Ovary (tissue), 9 donors: ENCODE results near the gene GDA. TPM values are rescaled to one million over a fixed set of nuclear protein-coding genes. Genes with fewer than 3 reads are reported as not detected.

Source experiments
- DNase-seq, 5 donors: peaks; one replicate each; pipeline ENCODE4 v3.0.0-alpha.2; 2019 to 2020
- H3K27ac ChIP-seq, 2 donors: fragments of 200-600 bp; one replicate each; pipeline versions ENCODE4 v1.5.1 to v1.8.0; 2019 to 2022
- H3K27me3 ChIP-seq: fragments of 200-600 bp; one replicate; pipeline ENCODE4 v1.8.0; 2022
- H3K36me3 ChIP-seq: fragments of 200-600 bp; sonication (generic); one replicate; pipeline ENCODE4 v1.5.1; 2019
- H3K4me1 ChIP-seq: one replicate; pipeline ENCODE4 v1.8.1; 2013; ENCODE audit warnings: mild to moderate bottlenecking, moderate library complexity; ENCODE audit not compliant: insufficient read depth
- H3K4me3 ChIP-seq: fragments of 200-600 bp; sonication (generic); one replicate; pipeline ENCODE4 v1.5.1; 2017
- H3K9me3 ChIP-seq, 2 donors: fragments of 200-600 bp in 1 of 2; sonication (generic) in 1 of 2; one replicate each; pipeline versions ENCODE4 v1.5.1 to v1.8.1; 2013 to 2019; ENCODE audit warnings: mild to moderate bottlenecking in 1 of 2, moderate library complexity in 1 of 2
- CTCF ChIP-seq, 3 donors: fragments of 450-650 bp in 2 of 3; fragments of 200-600 bp in 1 of 3; IDR thresholded peaks; one replicate each; pipeline versions ENCODE4 v1.5.1 to v1.8.0; 2016 to 2022; ENCODE audit warnings: antibody characterized with exemption in 3 of 3, mild to moderate bottlenecking in 1 of 3
- EP300 ChIP-seq: sonication (generic); formaldehyde crosslinking; IDR thresholded peaks from one replicate; pipeline ENCODE4 v1.6.1; 2017; ENCODE audit warnings: antibody characterized with exemption
- POLR2A ChIP-seq: fragments of 450-650 bp; IDR thresholded peaks from one replicate; pipeline ENCODE4 v1.6.1; 2017; ENCODE audit warnings: antibody characterized with exemption, mild to moderate bottlenecking, moderate library complexity
- WGBS, 3 donors: extraction: QIAGEN DNeasy Blood & Tissue Kit in 1 of 3; methylation state at CpG; one replicate each; pipeline versions ENCODE4 v1.1.5 to v1.1.7; 2013 to 2017; 5-methylcytosine and 5-hydroxymethylcytosine counted together
- intact Hi-C, 4 donors: fragments of 100-400 bp; cut with DNase I; formaldehyde crosslinking; loops; one replicate each; pipeline versions ENCODE4 v1.11.0 to v1.15.1; 2022 to 2023
- polyA plus RNA-seq, 2 donors: library from polyadenylated mRNA; stranded (reverse); fragments of 200-250 nt in 1 of 2; fragments of 350-450 nt in 1 of 2; fragmentation: Illumina TruSeq in 1 of 2; extraction: RNeasy Lipid Tissue Mini Kit (QIAGEN cat#74804) in 1 of 2; gene quantifications; one replicate each; pipeline ENCODE4 v1.2.3, GENCODE V29; 2013 to 2014
- total RNA-seq, 7 donors: library from RNA; depleted of rRNA in 2 of 7; stranded (reverse); fragments of >200 nt in 2 of 7; fragmentation: NEBNext Ultra II Directional in 3 of 7; extraction: Animal tissue kit (Norgen Biotek cat#: 25700) in 3 of 7; gene quantifications; one replicate each; pipeline versions ENCODE4 v1.1.0 to v1.2.4, GENCODE V29; 2016 to 2023
- donor health status: DM: no; HTN: no; CAD: no; lungs with moderate emphysema.
- donor health status: DM: no; HTN: no; CAD: no.
- donor health status: Bipolar disorder and iron deficiency.
- donor health status: DM: yes; HTN: yes; CAD: no.
- donor health status: DM: no; HTN: no; CAD: no.
- donor health status: DM: yes; HTN: yes; CAD: no.

The GDA gene
- total and polyA plus RNA-seq, 9 donors = 0.02 to 26.7 (median 0.31) TPM; not detected in 2

- DNase-seq = peak in 3 of 5 donors; percentile 21 to 54 (median 49)
- WGBS, 3 donors = 14 to 26% (median 21%) methylated on average over 9 of the region's 9 CpGs
- intact Hi-C loops = loop anchor here in 3 of 4 donors (2.0 to 10.0 kb wide), 3 partner anchors 233 to 553 kb away; no protein-coding TSS in a partner anchor
Observed at GRCh38 chr9:72271613-72272478, 122.6 kb downstream of the GDA start.

GRCh38 chr9:72274441-72274840 lies 125.2 kb downstream of the GDA start:
- no peaks in the 10 kb centered on the region for H3K4me1 ChIP-seq
- DNase-seq = no peak
- intact Hi-C loops = loop anchor here in 2 of 4 donors (5.0 to 10.0 kb wide), 2 partner anchors 237 to 550 kb away; no protein-coding TSS in a partner anchor
- TF ChIP-seq CTCF (IDR thresholded peaks at IDR 0.05) = no peak
- TF ChIP-seq POLR2A = no peak
- no peak for TF ChIP-seq EP300
- no peak overlapping the region for H3K27ac ChIP-seq
- H3K27me3 ChIP-seq = no peaks in the 10 kb centered on the region
- no peaks in the 10 kb centered on the region for H3K9me3 ChIP-seq
- WGBS, 3 donors = 58 to 76% (median 67%) methylated on average over 4 of the region's 4 CpGs
- no peaks in the 10 kb centered on the region for H3K36me3 ChIP-seq
- H3K4me3 ChIP-seq = no peak overlapping the region

More at GRCh38 chr9:72271613-72272478, 122.6 kb downstream of the GDA start:
- H3K4me1 ChIP-seq = no peaks in the 10 kb centered on the region
- H3K36me3 ChIP-seq = no peaks in the 10 kb centered on the region
- no peak for TF ChIP-seq POLR2A
- peak; percentile 49 to 79 (median 69) for TF ChIP-seq CTCF (IDR thresholded peaks at IDR 0.05)
- peak overlapping the region in 1 of 2 donors; percentile 6 for H3K27ac ChIP-seq
- no peak overlapping the region for H3K4me3 ChIP-seq
- H3K9me3 ChIP-seq = no peaks in the 10 kb centered on the region
- no peaks in the 10 kb centered on the region for H3K27me3 ChIP-seq

DNA sequence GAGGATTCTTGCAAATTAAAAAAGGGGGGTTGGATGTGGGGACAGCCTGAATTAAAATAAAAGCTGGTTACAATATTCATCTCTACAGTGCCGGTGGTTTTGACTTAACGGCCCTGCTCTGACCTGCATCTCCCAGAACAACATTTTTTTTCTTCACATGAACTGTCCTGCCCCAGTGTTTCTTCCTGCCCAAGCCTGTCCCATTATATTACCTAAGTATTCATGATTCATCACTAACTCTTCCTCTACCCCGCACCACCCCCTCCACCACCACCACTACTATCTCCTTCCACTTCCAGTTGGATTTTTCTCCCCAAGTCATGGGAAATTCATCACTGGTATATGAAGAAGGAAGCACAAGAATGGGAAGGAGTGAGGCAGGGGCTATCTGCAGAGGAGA lies 125.7 kb downstream of the GDA start:
- Histone ChIP-seq H3K27me3 (no peaks in the 10 kb centered on the region), H3K27ac (no peak overlapping the region), H3K36me3 (no peaks in the 10 kb centered on the region), H3K9me3 (no peaks in the 10 kb centered on the region), H3K4me3 (no peak overlapping the region), H3K4me1 (no peaks in the 10 kb centered on the region)
- WGBS, 3 donors = 88 to 92% (median 88%) methylated on average over 3 of the region's 3 CpGs
- intact Hi-C loops = loop anchor here in 3 of 4 donors (5.0 to 10.0 kb wide), 3 partner anchors 238 to 550 kb away; no protein-coding TSS in a partner anchor
- TF ChIP-seq POLR2A = no peak
- no peak for TF ChIP-seq EP300
- no peak for TF ChIP-seq CTCF (IDR thresholded peaks at IDR 0.05)
- no peak for DNase-seq

DNA sequence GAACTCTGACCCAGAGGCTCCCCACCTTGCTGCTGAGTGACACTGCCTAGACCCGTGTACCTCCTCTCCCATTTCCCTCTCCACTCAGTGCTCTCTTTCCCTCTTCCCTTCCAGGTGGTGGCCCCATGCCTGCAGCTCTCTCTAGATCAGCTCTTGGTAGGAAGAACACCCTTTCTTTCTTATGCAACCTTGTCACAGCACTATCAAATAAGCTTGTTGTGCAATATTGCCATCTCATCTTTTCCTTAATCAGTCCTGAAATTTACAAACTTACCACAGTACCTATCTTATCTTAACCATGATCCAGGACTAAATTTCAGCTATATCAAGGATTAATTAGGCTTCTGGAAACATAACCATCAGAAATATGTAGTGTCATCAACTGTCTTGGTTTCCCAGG lies 127.2 kb downstream of the GDA start:
- H3K27ac ChIP-seq = no peak overlapping the region
- H3K27me3 ChIP-seq = no peaks in the 10 kb centered on the region
- TF ChIP-seq POLR2A (no peak), CTCF (IDR thresholded peaks at IDR 0.05) (no peak), EP300 (no peak)
- intact Hi-C loops = loop anchor here in 2 of 4 donors (5.0 to 10.0 kb wide), 2 partner anchors 536 to 548 kb away; no protein-coding TSS in a partner anchor
- no peak overlapping the region for H3K4me3 ChIP-seq
- DNase-seq = no peak
- no peaks in the 10 kb centered on the region for H3K9me3 ChIP-seq
- H3K36me3 ChIP-seq = no peaks in the 10 kb centered on the region
- H3K4me1 ChIP-seq = no peaks in the 10 kb centered on the region
- WGBS, 3 donors = 77 to 86% (median 83%) methylated on average over 1 of the region's 1 CpG
